Body of pancreas (tissue), 4 donors: ENCODE data around the gene ZNF774.

ENCODE experiments used
- POLR2A ChIP-seq, 3 donors: fragments of 450-650 bp; IDR thresholded peaks; one replicate each; pipeline ENCODE4 v1.6.1; 2016; ENCODE audit warnings: antibody characterized with exemption in 3 of 3, mild to moderate bottlenecking in 2 of 3
- TF ChIP-seq, protein P1 (sequence below), 7 experiments: fragments of 450-650 bp in 4 of 7; fragments of 200-600 bp in 3 of 7; sonication (generic) in 3 of 7; IDR thresholded peaks; one replicate each; pipeline ENCODE4 v1.5.1; 2016 to 2019; ENCODE audit warnings: antibody characterized with exemption in 7 of 7

DNA sequence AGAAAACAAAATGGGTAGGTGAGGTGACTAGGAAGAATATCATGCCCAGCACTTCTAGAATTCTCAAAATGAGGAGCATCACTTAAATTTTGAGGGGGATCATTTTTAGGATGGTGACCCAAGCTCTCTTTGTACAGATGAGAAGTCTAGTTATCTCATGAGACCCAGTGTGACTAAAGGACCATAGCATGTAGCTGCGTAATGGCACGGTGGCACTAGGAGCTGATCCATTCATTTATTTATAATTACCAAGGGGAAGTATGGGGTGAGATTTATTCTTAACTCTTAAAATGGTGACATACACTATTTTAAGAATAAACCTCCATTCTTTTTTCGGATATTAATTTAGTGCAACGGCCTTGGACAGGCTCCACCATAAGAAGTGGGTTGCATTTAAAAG lies 44.2 kb downstream of the ZNF774 start:
- TF ChIP-seq, protein P1, sequence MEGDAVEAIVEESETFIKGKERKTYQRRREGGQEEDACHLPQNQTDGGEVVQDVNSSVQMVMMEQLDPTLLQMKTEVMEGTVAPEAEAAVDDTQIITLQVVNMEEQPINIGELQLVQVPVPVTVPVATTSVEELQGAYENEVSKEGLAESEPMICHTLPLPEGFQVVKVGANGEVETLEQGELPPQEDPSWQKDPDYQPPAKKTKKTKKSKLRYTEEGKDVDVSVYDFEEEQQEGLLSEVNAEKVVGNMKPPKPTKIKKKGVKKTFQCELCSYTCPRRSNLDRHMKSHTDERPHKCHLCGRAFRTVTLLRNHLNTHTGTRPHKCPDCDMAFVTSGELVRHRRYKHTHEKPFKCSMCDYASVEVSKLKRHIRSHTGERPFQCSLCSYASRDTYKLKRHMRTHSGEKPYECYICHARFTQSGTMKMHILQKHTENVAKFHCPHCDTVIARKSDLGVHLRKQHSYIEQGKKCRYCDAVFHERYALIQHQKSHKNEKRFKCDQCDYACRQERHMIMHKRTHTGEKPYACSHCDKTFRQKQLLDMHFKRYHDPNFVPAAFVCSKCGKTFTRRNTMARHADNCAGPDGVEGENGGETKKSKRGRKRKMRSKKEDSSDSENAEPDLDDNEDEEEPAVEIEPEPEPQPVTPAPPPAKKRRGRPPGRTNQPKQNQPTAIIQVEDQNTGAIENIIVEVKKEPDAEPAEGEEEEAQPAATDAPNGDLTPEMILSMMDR (IDR thresholded peaks at IDR 0.05) = no peak
- no peak for TF ChIP-seq POLR2A (IDR thresholded peaks at IDR 0.05)
